ENCODE results near the gene ACTMAP. TPM values are rescaled to one million over a fixed set of nuclear protein-coding genes. Genes with fewer than 3 reads are reported as not detected.
A peak's percentile ranks its signal among the peaks of the same experiment; 100 is the strongest.

Gene ACTMAP
- total and polyA plus RNA-seq, 2 of the 13 experiments (the other 11 are each of a cell fraction or from before 2014, with no cell fraction given): 2.2 to 7.9 TPM

DNA sequence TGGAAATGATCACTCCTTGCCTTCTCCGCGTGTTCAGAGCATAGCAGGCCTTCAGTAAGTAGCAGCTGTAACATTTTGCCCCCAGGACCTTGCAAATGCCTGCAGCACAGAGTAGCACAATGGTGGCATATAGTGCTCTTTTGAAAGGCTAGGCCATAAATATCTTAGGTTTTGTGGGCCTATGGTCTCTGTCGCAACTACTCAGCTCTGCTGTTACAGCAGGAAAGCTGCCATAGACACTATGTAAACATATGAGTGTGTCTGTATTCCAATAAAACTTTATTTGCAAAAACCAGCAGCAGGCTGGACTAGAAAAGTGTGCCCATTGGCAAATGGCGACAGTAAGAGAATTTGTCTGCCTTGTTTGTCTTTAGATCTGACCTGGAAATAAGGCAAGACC, 24.0 kb downstream of the ACTMAP start (continued):
- TF ChIP-seq, protein P1, sequence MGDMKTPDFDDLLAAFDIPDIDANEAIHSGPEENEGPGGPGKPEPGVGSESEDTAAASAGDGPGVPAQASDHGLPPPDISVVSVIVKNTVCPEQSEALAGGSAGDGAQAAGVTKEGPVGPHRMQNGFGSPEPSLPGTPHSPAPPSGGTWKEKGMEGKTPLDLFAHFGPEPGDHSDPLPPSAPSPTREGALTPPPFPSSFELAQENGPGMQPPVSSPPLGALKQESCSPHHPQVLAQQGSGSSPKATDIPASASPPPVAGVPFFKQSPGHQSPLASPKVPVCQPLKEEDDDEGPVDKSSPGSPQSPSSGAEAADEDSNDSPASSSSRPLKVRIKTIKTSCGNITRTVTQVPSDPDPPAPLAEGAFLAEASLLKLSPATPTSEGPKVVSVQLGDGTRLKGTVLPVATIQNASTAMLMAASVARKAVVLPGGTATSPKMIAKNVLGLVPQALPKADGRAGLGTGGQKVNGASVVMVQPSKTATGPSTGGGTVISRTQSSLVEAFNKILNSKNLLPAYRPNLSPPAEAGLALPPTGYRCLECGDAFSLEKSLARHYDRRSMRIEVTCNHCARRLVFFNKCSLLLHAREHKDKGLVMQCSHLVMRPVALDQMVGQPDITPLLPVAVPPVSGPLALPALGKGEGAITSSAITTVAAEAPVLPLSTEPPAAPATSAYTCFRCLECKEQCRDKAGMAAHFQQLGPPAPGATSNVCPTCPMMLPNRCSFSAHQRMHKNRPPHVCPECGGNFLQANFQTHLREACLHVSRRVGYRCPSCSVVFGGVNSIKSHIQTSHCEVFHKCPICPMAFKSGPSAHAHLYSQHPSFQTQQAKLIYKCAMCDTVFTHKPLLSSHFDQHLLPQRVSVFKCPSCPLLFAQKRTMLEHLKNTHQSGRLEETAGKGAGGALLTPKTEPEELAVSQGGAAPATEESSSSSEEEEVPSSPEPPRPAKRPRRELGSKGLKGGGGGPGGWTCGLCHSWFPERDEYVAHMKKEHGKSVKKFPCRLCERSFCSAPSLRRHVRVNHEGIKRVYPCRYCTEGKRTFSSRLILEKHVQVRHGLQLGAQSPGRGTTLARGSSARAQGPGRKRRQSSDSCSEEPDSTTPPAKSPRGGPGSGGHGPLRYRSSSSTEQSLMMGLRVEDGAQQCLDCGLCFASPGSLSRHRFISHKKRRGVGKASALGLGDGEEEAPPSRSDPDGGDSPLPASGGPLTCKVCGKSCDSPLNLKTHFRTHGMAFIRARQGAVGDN (CRISPR knock-in tag; IDR thresholded peaks at IDR 0.05): no peak
- TF ChIP-seq SKI (IDR thresholded peaks at IDR 0.05; ENCODE audit: partially characterized antibody) (no peak), ZNF746 (CRISPR knock-in tag; IDR thresholded peaks at IDR 0.05) (no peak)
- TF ChIP-seq, protein P2, sequence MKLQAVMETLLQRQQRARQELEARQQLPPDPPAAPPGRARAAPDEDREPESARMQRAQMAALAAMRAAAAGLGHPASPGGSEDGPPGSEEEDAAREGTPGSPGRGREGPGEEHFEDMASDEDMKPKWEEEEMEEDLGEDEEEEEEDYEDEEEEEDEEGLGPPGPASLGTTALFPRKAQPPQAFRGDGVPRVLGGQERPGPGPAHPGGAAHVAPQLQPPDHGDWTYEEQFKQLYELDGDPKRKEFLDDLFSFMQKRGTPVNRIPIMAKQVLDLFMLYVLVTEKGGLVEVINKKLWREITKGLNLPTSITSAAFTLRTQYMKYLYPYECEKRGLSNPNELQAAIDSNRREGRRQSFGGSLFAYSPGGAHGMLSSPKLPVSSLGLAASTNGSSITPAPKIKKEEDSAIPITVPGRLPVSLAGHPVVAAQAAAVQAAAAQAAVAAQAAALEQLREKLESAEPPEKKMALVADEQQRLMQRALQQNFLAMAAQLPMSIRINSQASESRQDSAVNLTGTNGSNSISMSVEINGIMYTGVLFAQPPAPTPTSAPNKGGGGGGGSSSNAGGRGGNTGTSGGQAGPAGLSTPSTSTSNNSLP (IDR thresholded peaks at IDR 0.05; ENCODE audit: low read depth, low read length): no peak
- TF ChIP-seq, protein P3, sequence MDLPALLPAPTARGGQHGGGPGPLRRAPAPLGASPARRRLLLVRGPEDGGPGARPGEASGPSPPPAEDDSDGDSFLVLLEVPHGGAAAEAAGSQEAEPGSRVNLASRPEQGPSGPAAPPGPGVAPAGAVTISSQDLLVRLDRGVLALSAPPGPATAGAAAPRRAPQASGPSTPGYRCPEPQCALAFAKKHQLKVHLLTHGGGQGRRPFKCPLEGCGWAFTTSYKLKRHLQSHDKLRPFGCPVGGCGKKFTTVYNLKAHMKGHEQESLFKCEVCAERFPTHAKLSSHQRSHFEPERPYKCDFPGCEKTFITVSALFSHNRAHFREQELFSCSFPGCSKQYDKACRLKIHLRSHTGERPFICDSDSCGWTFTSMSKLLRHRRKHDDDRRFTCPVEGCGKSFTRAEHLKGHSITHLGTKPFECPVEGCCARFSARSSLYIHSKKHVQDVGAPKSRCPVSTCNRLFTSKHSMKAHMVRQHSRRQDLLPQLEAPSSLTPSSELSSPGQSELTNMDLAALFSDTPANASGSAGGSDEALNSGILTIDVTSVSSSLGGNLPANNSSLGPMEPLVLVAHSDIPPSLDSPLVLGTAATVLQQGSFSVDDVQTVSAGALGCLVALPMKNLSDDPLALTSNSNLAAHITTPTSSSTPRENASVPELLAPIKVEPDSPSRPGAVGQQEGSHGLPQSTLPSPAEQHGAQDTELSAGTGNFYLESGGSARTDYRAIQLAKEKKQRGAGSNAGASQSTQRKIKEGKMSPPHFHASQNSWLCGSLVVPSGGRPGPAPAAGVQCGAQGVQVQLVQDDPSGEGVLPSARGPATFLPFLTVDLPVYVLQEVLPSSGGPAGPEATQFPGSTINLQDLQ (CRISPR knock-in tag; IDR thresholded peaks at IDR 0.05): no peak
- TF ChIP-seq, protein P4, sequence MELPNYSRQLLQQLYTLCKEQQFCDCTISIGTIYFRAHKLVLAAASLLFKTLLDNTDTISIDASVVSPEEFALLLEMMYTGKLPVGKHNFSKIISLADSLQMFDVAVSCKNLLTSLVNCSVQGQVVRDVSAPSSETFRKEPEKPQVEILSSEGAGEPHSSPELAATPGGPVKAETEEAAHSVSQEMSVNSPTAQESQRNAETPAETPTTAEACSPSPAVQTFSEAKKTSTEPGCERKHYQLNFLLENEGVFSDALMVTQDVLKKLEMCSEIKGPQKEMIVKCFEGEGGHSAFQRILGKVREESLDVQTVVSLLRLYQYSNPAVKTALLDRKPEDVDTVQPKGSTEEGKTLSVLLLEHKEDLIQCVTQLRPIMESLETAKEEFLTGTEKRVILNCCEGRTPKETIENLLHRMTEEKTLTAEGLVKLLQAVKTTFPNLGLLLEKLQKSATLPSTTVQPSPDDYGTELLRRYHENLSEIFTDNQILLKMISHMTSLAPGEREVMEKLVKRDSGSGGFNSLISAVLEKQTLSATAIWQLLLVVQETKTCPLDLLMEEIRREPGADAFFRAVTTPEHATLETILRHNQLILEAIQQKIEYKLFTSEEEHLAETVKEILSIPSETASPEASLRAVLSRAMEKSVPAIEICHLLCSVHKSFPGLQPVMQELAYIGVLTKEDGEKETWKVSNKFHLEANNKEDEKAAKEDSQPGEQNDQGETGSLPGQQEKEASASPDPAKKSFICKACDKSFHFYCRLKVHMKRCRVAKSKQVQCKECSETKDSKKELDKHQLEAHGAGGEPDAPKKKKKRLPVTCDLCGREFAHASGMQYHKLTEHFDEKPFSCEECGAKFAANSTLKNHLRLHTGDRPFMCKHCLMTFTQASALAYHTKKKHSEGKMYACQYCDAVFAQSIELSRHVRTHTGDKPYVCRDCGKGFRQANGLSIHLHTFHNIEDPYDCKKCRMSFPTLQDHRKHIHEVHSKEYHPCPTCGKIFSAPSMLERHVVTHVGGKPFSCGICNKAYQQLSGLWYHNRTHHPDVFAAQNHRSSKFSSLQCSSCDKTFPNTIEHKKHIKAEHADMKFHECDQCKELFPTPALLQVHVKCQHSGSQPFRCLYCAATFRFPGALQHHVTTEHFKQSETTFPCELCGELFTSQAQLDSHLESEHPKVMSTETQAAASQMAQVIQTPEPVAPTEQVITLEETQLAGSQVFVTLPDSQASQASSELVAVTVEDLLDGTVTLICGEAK (IDR thresholded peaks at IDR 0.05): peak; percentile 80
- TF ChIP-seq, protein P4 (CRISPR knock-in tag; IDR thresholded peaks at IDR 0.05): peak; percentile 97
- TF ChIP-seq, protein P5, sequence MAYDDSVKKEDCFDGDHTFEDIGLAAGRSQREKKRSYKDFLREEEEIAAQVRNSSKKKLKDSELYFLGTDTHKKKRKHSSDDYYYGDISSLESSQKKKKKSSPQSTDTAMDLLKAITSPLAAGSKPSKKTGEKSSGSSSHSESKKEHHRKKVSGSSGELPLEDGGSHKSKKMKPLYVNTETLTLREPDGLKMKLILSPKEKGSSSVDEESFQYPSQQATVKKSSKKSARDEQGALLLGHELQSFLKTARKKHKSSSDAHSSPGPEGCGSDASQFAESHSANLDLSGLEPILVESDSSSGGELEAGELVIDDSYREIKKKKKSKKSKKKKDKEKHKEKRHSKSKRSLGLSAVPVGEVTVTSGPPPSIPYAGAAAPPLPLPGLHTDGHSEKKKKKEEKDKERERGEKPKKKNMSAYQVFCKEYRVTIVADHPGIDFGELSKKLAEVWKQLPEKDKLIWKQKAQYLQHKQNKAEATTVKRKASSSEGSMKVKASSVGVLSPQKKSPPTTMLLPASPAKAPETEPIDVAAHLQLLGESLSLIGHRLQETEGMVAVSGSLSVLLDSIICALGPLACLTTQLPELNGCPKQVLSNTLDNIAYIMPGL (CRISPR knock-in tag; IDR thresholded peaks at IDR 0.05; ENCODE audit: borderline replicate concordance in 1 of 2, low read depth in 1 of 2): no peak
